Measurements from ENCODE around the gene ITGA6.

- TF ChIP-seq SUZ12 (IDR thresholded peaks at IDR 0.05) (no peak), BHLHE40 (IDR thresholded peaks at IDR 0.05; ENCODE audit: borderline replicate concordance) (no peak), ELF4 (IDR thresholded peaks at IDR 0.05) (no peak), NFRKB (IDR thresholded peaks at IDR 0.05) (no peak), FOXM1 (IDR thresholded peaks at IDR 0.05; ENCODE audit: borderline replicate concordance) (no peak), L3MBTL2 (conservative IDR thresholded peaks at IDR 0.05) (no peak), SP1 (IDR thresholded peaks at IDR 0.05) (no peak), ARNT (IDR thresholded peaks at IDR 0.05) (no peak)
These were observed 14.3 kb upstream of the ITGA6 start for GRCh38 chr2:172412984-172413492.

Data from HEK293T (cell line).